SK-N-SH treated with all-trans-retinoic acid at 6 μM for 48 hours (cell line): ENCODE data around the gene CELF4.

Experiments
- ARNTL ChIP-seq: fragments of 450-650 bp; formaldehyde crosslinking; IDR thresholded peaks from 2 replicates; pipeline ENCODE4 v1.5.0; 2020; ENCODE audit warnings: low read depth, mild to moderate bottlenecking, moderate library complexity, borderline replicate concordance
- ZNF565 ChIP-seq: fragments of 450-650 bp; formaldehyde crosslinking; conservative IDR thresholded peaks from 2 replicates; pipeline ENCODE4 v1.5.0; 2020; ENCODE audit warnings: low read depth, mild to moderate bottlenecking, moderate library complexity
- TF ChIP-seq, protein P1 (sequence below): fragments of 250-450 bp; sonication (Bioruptor Pico); IDR thresholded peaks from 2 replicates; pipeline ENCODE4 v1.5.1; 2020; ENCODE audit warnings: low read depth, mild to moderate bottlenecking, moderate library complexity
- TF ChIP-seq, protein P2 (sequence below): fragments of 250-450 bp; sonication (Bioruptor Pico); IDR thresholded peaks from 2 replicates; pipeline ENCODE4 v1.5.1; 2021; ENCODE audit warnings: mild to moderate bottlenecking, moderate library complexity

- TF ChIP-seq ARNTL (CRISPR knock-in tag) (no peak), ZNF565 (no peak)
- TF ChIP-seq, protein P1, sequence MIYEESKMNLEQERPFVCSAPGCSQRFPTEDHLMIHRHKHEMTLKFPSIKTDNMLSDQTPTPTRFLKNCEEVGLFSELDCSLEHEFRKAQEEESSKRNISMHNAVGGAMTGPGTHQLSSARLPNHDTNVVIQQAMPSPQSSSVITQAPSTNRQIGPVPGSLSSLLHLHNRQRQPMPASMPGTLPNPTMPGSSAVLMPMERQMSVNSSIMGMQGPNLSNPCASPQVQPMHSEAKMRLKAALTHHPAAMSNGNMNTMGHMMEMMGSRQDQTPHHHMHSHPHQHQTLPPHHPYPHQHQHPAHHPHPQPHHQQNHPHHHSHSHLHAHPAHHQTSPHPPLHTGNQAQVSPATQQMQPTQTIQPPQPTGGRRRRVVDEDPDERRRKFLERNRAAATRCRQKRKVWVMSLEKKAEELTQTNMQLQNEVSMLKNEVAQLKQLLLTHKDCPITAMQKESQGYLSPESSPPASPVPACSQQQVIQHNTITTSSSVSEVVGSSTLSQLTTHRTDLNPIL (CRISPR knock-in tag) = no peak
- TF ChIP-seq, protein P2, sequence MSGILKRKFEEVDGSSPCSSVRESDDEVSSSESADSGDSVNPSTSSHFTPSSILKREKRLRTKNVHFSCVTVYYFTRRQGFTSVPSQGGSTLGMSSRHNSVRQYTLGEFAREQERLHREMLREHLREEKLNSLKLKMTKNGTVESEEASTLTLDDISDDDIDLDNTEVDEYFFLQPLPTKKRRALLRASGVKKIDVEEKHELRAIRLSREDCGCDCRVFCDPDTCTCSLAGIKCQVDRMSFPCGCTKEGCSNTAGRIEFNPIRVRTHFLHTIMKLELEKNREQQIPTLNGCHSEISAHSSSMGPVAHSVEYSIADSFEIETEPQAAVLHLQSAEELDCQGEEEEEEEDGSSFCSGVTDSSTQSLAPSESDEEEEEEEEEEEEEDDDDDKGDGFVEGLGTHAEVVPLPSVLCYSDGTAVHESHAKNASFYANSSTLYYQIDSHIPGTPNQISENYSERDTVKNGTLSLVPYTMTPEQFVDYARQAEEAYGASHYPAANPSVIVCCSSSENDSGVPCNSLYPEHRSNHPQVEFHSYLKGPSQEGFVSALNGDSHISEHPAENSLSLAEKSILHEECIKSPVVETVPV (CRISPR knock-in tag) = no peak
Measured at GRCh38 chr18:37441821-37442220, 123.8 kb downstream of the CELF4 start.
